ENCODE measurements around the gene PRXL2B. TPM values are rescaled to one million over a fixed set of nuclear protein-coding genes. Genes with fewer than 3 reads are reported as not detected.
A peak's percentile ranks its signal among the peaks of the same experiment; 100 is the strongest.

The PRXL2B gene, protein sequence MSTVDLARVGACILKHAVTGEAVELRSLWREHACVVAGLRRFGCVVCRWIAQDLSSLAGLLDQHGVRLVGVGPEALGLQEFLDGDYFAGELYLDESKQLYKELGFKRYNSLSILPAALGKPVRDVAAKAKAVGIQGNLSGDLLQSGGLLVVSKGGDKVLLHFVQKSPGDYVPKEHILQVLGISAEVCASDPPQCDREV
- total RNA-seq: 8.0 and 11.7 TPM in 2 replicates
- 13.8 and 19.2 TPM in 2 replicates for polyA plus RNA-seq
- 21.5 and 31.0 TPM in 2 replicates for polyA plus RNA-seq (2012)
- polyA minus RNA-seq (ENCODE audit: low replicate concordance): 15.9 and 23.2 TPM in 2 replicates

GRCh38 chr1:2586154-2587070, at the start of gene PRXL2B:
TSS of gene PRXL2B (plus strand) at chr1:2586777. CDS start at chr1:2586886, 109 bp downstream.
- H3K4me2 ChIP-seq (ENCODE audit: extremely low read depth, insufficient read depth, low read length): peak within 1 kb of the TSS; percentile 95
- H3K79me2 ChIP-seq (ENCODE audit: control insufficient read depth, insufficient read depth, low read length): no peaks in the 10 kb centered on the region
- H3K4me3 ChIP-seq (replicated peaks in 1 of 4; ENCODE audit: control extremely low read depth in 1 of 4, insufficient read depth in 1 of 4, low read depth in 3 of 4, low read length in 4 of 4): peak within 1 kb of the TSS; percentile 66 to 79 (median 75)
- peaks cover 5% of the 10 kb centered on the region for H3K4me1 ChIP-seq (ENCODE audit: control insufficient read depth, extremely low read depth, insufficient read depth, low read length)
- H2AFZ ChIP-seq (ENCODE audit: low read length): peak within 1 kb of the TSS; percentile 93
- H4K20me1 ChIP-seq (ENCODE audit: control insufficient read depth, extremely low read depth, insufficient read depth, low read length): no peaks in the 10 kb centered on the region
- H3K27me3 ChIP-seq (ENCODE audit: control insufficient read depth, insufficient read depth, low read length): no peaks in the 10 kb centered on the region
- no peaks in the 10 kb centered on the region for H3K9me3 ChIP-seq (ENCODE audit: control insufficient read depth, insufficient read depth, low read depth, low read length)
- no peaks in the 10 kb centered on the region for H3K36me3 ChIP-seq (ENCODE audit: control insufficient read depth, insufficient read depth, low read length)
- peak; percentile 98 to 99 for DNase-seq (ENCODE audit: low read depth in 2 of 2)
- TF ChIP-seq, protein P1, sequence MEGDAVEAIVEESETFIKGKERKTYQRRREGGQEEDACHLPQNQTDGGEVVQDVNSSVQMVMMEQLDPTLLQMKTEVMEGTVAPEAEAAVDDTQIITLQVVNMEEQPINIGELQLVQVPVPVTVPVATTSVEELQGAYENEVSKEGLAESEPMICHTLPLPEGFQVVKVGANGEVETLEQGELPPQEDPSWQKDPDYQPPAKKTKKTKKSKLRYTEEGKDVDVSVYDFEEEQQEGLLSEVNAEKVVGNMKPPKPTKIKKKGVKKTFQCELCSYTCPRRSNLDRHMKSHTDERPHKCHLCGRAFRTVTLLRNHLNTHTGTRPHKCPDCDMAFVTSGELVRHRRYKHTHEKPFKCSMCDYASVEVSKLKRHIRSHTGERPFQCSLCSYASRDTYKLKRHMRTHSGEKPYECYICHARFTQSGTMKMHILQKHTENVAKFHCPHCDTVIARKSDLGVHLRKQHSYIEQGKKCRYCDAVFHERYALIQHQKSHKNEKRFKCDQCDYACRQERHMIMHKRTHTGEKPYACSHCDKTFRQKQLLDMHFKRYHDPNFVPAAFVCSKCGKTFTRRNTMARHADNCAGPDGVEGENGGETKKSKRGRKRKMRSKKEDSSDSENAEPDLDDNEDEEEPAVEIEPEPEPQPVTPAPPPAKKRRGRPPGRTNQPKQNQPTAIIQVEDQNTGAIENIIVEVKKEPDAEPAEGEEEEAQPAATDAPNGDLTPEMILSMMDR (conservative IDR thresholded peaks at IDR 0.05 in 1 of 2, IDR thresholded peaks at IDR 0.05 in 1 of 2; ENCODE audit: low read depth in 1 of 2, low read length in 2 of 2): no peak
- no peak for TF ChIP-seq EZH2 (IDR thresholded peaks at IDR 0.05; ENCODE audit: low read length, missing control alignments)
- peak within 1 kb of the TSS; percentile 69 for H3K27ac ChIP-seq (ENCODE audit: insufficient read depth, low read length)
- H3K9ac ChIP-seq (ENCODE audit: insufficient read depth, low read length): peak within 1 kb of the TSS; percentile 71

DNA sequence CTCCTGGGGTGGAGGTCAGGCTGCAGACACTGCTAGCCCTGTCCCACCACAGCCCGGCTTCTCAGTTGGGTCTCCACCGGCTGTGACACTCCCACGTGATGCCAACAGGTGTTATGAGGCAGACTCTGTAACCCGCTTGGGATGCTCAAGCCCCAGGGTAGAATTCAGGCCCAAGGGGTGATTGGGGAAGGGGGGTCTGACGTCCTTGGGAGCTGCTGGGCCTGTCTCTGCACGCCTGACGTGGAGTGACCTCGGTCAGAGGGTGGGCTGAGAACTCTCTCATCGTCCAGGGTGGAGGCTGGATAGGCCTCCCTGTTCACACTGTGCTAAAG, 48.8 kb upstream of the PRXL2B start:
- Histone ChIP-seq H3K9me3 (ENCODE audit: control insufficient read depth, insufficient read depth, low read depth, low read length) (no peaks in the 10 kb centered on the region), H2AFZ (ENCODE audit: low read length) (no peak overlapping the region), H3K79me2 (ENCODE audit: control insufficient read depth, insufficient read depth, low read length) (no peaks in the 10 kb centered on the region), H3K9ac (ENCODE audit: insufficient read depth, low read length) (no peak overlapping the region), H3K4me2 (ENCODE audit: extremely low read depth, insufficient read depth, low read length) (no peak overlapping the region), H3K27ac (ENCODE audit: insufficient read depth, low read length) (no peak overlapping the region), H3K36me3 (ENCODE audit: control insufficient read depth, insufficient read depth, low read length) (no peaks in the 10 kb centered on the region), H3K27me3 (ENCODE audit: control insufficient read depth, insufficient read depth, low read length) (peaks cover 7% of the 10 kb centered on the region), H3K4me3 (replicated peaks in 1 of 4; ENCODE audit: control extremely low read depth in 1 of 4, insufficient read depth in 1 of 4, low read depth in 3 of 4, low read length in 4 of 4) (no peak overlapping the region), H4K20me1 (ENCODE audit: control insufficient read depth, extremely low read depth, insufficient read depth, low read length) (no peaks in the 10 kb centered on the region), H3K4me1 (ENCODE audit: control insufficient read depth, extremely low read depth, insufficient read depth, low read length) (no peaks in the 10 kb centered on the region)
- DNase-seq (ENCODE audit: low read depth in 2 of 2): no peak
- TF ChIP-seq EZH2 (IDR thresholded peaks at IDR 0.05; ENCODE audit: low read length, missing control alignments): no peak
- TF ChIP-seq, protein P1 (conservative IDR thresholded peaks at IDR 0.05 in 1 of 2, IDR thresholded peaks at IDR 0.05 in 1 of 2; ENCODE audit: low read depth in 1 of 2, low read length in 2 of 2): no peak

- no peak overlapping the region for H3K27ac ChIP-seq (ENCODE audit: insufficient read depth, low read length)
- no peak overlapping the region for H3K4me2 ChIP-seq (ENCODE audit: extremely low read depth, insufficient read depth, low read length)
- H3K9me3 ChIP-seq (ENCODE audit: control insufficient read depth, insufficient read depth, low read depth, low read length): no peaks in the 10 kb centered on the region
- DNase-seq (ENCODE audit: low read depth in 2 of 2): no peak
- no peak for TF ChIP-seq EZH2 (IDR thresholded peaks at IDR 0.05; ENCODE audit: low read length, missing control alignments)
- TF ChIP-seq, protein P1 (conservative IDR thresholded peaks at IDR 0.05 in 1 of 2, IDR thresholded peaks at IDR 0.05 in 1 of 2; ENCODE audit: low read depth in 1 of 2, low read length in 2 of 2): no peak
- no peak overlapping the region for H3K4me3 ChIP-seq (replicated peaks in 1 of 4; ENCODE audit: control extremely low read depth in 1 of 4, insufficient read depth in 1 of 4, low read depth in 3 of 4, low read length in 4 of 4)
- no peaks in the 10 kb centered on the region for H3K36me3 ChIP-seq (ENCODE audit: control insufficient read depth, insufficient read depth, low read length)
- H3K79me2 ChIP-seq (ENCODE audit: control insufficient read depth, insufficient read depth, low read length): no peaks in the 10 kb centered on the region
- no peaks in the 10 kb centered on the region for H3K4me1 ChIP-seq (ENCODE audit: control insufficient read depth, extremely low read depth, insufficient read depth, low read length)
- no peak overlapping the region for H3K9ac ChIP-seq (ENCODE audit: insufficient read depth, low read length)
- H2AFZ ChIP-seq (ENCODE audit: low read length): no peak overlapping the region
- peaks cover under 1% of the 10 kb centered on the region for H3K27me3 ChIP-seq (ENCODE audit: control insufficient read depth, insufficient read depth, low read length)
- no peaks in the 10 kb centered on the region for H4K20me1 ChIP-seq (ENCODE audit: control insufficient read depth, extremely low read depth, insufficient read depth, low read length)
Measured at GRCh38 chr1:2538376-2538775, 48.2 kb upstream of the PRXL2B start.
